RKO (cell line): ENCODE data around the gene S100PBP.

ENCODE experiments used
- DNase-seq: peaks from one replicate; pipeline ENCODE4 v3.0.0-alpha.2; 2016; ENCODE audit warnings: low spot score

S100PBP gene

GRCh38 chr1:32830092-32830852 lies 12.8 kb downstream of the S100PBP start:
- no peak for DNase-seq

- DNase-seq = no peak
These were observed 14.4 kb downstream of the S100PBP start for GRCh38 chr1:32831878-32832277.

GRCh38 chr1:32848354-32849063 lies 31.1 kb downstream of the S100PBP start:
- no peak for DNase-seq

GRCh38 chr1:32855861-32856617 lies 38.6 kb downstream of the S100PBP start:
- no peak for DNase-seq

GRCh38 chr1:32858136-32858535 lies 40.7 kb downstream of the S100PBP start:
- no peak for DNase-seq

GRCh38 chr1:32858791-32859190 lies 41.3 kb downstream of the S100PBP start:
- DNase-seq = no peak

- no peak for DNase-seq
These were observed 42.5 kb downstream of the S100PBP start for GRCh38 chr1:32859915-32860314.

GRCh38 chr1:32860566-32860965 lies 43.1 kb downstream of the S100PBP start:
- no peak for DNase-seq

- no peak for DNase-seq
These were observed 44.6 kb downstream of the S100PBP start for GRCh38 chr1:32861904-32862695.

GRCh38 chr1:32863218-32863880 lies 45.9 kb downstream of the S100PBP start:
- no peak for DNase-seq

GRCh38 chr1:32863881-32864245 lies 46.4 kb downstream of the S100PBP start:
- DNase-seq = no peak

- DNase-seq = no peak
These were observed 47.0 kb downstream of the S100PBP start for GRCh38 chr1:32864375-32865019.

- no peak for DNase-seq
These were observed 48.4 kb downstream of the S100PBP start for GRCh38 chr1:32865639-32866405.

- no peak for DNase-seq
These were observed 49.7 kb downstream of the S100PBP start for GRCh38 chr1:32867151-32867550.

- no peak for DNase-seq
These were observed 50.2 kb downstream of the S100PBP start for GRCh38 chr1:32867671-32868070.

GRCh38 chr1:32868085-32868484 lies 50.6 kb downstream of the S100PBP start:
- no peak for DNase-seq

GRCh38 chr1:32868806-32869455 lies 51.5 kb downstream of the S100PBP start:
- no peak for DNase-seq

- no peak for DNase-seq
These were observed 52.6 kb downstream of the S100PBP start for GRCh38 chr1:32869923-32870614.
